GOT3 (cell line): Measurements from ENCODE around the gene UBA7.
"Not testable (repeated sequence)": the region's sequence is repeated elsewhere in the genome, so short reads cannot be mapped to it uniquely, and the experiment has no call there.

Experiments
- DNase-seq: peaks from one replicate; lab custom pipeline; 2025; ENCODE audit warnings: mixed read lengths; lab: John Stamatoyannopoulos, UW

UBA7 gene, protein sequence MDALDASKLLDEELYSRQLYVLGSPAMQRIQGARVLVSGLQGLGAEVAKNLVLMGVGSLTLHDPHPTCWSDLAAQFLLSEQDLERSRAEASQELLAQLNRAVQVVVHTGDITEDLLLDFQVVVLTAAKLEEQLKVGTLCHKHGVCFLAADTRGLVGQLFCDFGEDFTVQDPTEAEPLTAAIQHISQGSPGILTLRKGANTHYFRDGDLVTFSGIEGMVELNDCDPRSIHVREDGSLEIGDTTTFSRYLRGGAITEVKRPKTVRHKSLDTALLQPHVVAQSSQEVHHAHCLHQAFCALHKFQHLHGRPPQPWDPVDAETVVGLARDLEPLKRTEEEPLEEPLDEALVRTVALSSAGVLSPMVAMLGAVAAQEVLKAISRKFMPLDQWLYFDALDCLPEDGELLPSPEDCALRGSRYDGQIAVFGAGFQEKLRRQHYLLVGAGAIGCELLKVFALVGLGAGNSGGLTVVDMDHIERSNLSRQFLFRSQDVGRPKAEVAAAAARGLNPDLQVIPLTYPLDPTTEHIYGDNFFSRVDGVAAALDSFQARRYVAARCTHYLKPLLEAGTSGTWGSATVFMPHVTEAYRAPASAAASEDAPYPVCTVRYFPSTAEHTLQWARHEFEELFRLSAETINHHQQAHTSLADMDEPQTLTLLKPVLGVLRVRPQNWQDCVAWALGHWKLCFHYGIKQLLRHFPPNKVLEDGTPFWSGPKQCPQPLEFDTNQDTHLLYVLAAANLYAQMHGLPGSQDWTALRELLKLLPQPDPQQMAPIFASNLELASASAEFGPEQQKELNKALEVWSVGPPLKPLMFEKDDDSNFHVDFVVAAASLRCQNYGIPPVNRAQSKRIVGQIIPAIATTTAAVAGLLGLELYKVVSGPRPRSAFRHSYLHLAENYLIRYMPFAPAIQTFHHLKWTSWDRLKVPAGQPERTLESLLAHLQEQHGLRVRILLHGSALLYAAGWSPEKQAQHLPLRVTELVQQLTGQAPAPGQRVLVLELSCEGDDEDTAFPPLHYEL

DNA sequence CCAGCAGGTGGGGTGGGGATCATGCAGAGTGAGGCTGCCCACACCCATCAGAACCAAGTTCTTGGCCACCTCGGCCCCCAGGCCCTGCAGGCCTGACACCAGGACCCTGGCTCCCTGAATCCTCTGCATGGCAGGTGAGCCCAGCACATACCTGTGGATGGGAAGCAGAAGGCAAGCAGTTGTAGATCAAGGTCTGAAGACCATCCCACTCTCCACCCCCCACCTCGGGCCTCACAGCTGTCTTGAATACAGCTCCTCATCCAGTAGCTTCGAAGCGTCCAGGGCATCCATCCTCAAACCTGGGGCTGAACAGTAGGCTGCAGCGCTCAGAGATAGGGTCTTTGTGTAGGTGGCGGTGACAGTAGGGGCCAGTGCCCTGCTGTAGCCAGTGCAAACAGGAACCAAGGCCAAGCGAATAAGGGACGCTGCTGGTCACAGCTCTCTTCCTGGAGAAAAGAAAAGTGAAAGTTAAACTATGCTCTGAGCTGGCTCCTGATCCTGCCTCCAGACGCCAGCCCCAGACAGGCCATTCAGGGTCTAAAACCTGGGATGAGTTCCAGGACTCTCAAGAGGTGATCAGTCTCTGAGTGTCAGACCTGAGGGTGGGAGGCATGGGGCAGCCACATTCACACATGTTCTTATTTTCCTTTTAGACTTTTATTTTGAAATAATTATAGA is at the start of gene UBA7:
UBA7 (minus strand) TSS at position 457 of the 678 bp plus-strand sequence; CDS start at position 291, 166 bp downstream.
- no peak for DNase-seq

DNA sequence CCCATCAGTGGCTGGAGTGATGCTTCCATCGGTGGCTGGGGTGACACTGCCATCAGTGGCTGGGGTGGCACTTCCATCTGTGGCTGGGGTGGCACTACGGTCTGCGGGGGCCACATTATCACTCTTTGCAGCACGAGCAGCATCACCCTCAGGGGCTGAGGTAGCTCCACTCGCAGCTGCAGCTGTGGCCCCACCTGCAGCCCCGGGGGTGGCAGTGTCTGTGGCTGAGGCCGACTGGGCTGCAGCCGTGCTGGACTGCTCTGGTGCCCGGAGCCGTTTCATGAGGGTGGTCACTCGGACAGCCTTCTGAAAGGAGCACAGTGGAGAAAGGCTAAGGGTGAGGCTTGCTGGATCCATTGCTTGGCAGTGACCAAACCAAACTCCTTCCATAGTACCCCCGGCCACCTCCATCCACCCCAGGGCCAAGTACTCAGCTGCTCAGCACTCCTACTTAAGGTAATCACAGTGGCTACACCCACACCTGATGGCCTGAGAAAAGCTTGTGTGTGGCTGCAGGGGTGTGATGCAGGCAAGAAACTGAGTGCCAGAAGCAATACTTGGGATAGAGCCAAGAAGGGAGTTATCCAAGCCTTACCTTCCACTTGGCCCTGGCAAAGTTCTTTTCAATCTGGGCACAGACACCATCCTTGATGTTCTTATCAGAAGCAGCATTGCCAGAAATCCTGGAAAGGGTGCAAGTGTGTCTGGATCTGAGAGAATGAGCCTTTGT is 46.0 kb upstream of the UBA7 start:
- no peak for DNase-seq

DNA sequence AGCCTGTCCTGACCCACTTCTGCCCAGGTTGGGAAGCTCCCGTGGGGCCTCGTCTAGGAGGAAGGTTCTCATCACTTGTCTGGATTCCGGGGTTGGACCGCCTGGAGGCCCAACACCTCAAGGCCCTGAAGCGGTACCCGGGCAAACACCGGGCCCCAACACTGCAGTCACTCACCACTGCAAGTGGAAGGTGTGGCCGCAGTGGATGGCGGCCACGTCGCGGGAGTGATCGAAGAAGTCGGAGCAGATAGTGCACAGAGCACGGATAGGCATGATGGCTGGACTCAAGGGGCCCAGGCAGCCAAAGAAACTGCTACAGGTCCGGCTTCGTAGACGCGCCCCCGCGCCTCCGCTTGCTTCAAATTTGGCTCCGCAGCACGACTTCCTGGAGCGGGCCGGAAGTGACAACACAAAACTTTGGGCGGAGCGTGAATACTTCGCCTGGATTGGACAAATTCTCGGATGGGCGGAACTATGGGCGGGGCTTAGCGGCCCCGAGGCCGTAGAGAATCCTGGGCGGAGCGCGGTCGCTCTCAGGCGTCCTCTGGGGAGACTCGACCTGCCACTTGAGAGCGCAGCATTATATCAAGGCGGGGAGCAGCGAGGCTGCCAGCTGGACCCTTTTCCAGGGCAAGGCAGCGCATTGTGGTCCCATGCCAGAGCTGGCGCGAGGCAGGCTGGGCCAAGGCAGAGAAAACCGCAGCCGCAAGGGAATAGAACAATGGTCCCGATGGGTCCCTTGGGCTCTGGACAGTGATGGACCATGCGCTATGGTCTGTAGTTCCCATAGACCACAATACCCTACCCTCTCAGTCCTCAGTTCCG is 42.6 kb upstream of the UBA7 start, which contains the start of gene TRAIP:
TRAIP (minus strand) TSS at position 384 of the 825 bp plus-strand sequence; CDS start at position 273, 111 bp downstream.
- DNase-seq, result peak; percentile 71

DNA sequence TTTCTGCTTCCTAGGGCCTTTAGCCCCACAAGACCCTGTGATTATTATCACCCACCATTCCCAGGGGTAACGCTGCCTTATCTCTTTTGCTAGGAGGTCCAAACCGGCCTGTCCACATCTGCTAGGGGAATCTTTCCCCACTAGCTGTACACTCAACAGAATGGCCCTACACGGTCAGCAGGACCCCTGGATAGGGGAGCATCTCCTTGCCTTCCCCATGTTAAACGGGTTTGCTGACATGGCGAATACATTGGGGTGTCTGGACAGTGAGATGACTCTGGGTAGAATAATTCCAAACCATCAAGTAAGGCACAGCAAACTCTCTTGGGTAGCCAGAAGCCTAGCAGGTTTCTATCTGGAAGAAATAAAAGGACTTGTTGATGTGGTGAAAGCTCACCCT is 41.9 kb upstream of the UBA7 start:
- DNase-seq, result no peak

DNA sequence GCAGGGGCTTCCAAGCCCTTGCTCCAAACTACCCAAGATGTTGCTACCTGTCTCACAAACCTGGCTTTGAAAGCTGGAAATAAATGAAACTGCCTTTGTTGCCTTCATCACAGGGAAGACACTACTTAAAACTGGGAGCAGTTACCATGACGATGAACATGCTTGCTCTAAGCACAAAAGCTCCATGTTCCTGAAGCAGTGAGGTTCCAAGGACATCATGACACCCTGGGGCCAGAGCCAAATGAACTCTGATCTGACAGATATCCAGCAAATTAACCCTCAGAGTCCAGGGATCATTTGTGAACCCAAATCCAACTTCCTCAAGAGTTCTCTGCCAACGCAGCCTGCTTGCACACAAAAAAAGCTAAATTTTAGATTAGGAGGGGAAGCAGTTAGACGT is 31.9 kb upstream of the UBA7 start:
- no peak for DNase-seq

DNA sequence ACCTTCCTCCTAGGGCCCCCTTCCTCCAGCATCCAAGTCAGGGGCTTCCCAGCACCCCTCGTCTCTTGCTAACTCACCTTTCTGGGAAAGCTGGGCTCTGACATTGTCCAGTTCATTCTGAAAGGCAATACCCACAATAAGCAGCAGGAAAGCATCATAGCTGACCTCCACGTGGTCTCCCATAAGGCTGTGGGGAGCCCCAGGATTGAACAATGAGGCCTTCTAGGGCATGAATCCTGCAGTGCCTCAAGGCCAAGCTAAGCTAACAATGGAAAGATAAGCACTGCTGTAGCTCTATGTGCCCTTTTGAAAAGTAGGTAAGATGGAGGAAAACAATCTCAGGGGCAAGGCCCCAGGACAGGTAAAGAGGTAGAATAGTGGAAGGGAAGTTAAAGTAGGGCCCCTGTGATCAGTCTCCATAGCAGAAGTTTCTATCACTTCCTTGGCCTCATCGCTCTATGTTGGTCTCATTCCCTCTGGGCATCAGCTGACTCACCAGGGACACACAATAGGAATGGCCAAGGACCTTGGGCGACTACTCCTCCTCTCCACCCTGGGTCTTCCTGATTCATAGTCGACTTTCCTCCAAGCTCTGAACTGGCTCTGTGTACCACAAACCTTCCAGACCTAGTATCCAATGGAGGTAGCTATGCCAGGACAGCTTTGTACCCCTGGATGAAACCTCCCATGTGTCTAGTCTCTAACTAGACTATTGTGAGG is 30.9 kb upstream of the UBA7 start:
- DNase-seq, result no peak

DNA sequence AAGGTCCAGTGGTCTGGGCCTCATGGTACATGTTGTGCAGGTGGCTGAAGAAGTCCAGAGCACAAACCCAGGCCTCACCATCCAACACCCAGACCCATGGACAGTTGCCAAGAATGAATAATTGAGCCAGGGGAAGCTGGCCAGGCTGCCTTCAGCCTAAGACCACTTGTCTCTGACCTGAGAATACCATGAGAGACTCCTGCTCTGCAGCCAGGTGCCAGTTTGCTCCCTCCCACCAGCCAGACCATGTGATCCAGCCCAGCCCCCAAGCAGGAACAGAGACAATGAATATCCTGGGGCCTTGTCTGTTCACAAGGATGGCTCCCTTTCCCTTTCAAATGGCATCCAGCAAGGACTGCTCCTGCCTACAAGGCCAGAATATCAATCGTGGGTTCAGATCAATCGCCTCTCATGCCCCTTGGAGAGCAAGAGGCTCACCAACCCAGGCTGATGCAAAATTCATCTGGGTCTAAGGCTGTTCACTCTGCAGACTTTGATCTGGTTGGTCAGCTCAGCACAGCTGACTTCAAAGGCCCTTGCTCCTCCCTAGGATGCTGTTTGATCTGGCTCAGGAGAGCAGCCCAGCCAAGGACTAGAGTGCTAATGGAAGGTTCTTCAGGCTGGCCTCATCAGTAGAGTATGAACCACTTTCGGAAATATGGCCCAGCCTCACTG is 29.2 kb upstream of the UBA7 start:
- DNase-seq, result no peak

DNA sequence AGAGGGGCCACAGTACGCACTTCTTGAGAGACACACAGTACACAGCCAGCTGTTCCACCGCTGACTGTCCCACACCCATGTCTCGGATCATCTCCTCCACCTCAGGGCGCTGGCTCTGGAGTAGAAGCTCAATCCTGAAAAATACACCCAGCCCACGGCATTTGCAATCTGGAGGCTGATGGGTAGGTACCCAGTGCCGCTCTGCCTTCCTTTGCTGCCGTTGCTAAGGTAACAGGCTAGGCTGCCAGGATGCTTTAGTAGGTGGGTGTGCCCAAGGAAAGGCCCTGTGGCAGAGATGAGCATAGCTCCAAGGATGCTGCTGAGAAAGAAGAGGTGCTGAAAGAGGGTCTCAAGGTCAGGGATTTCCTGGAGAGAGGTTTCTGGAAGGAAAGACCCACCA is 28.1 kb upstream of the UBA7 start:
- DNase-seq, result no peak

DNA sequence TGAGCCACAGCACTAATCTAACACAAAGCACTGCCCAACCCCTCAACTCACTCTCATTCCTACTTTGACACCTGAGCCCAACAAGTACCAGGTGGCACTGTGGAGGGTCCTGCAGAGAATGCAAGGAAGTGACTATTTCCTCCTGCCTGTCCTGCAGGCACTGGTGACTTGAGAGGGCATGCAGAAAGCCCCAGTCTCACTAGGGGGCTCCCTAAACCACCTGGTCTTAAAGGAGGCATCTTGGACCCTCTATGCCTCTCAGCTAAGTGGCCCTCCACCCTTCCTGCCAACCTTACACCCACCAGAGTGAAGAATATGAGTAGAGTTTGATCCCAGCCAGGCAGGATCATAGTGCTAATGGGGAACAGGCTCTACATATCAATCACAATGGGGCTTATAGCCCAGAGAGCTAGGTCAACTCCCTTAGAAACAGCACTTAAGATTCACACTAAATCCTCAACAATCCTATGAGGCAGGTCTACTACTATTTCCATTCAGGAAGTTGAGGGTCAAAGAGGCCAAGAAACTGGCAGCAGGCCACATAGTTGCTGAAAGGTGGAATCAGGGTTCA is 27.5 kb upstream of the UBA7 start:
- DNase-seq, result no peak

DNA sequence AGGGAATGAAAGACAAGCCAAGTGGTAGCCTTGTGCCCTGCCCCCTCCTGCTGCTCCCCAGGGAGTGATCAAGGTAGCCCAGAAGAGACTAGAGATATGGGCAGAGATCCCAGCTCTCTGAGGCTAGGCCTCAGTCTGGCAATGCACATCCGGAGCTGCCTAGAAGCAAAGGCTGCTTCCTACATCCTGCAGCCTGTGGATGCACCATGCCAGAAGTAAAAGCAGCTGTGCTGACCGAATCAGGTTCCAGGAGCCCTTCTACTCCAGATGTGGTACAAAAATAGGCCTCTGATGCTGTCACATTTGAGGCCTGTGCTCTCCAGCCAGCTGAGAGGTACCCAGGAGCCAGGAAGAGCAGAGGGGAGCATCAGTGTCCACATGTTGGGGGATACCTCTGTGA is 26.6 kb upstream of the UBA7 start:
- DNase-seq, result no peak

DNA sequence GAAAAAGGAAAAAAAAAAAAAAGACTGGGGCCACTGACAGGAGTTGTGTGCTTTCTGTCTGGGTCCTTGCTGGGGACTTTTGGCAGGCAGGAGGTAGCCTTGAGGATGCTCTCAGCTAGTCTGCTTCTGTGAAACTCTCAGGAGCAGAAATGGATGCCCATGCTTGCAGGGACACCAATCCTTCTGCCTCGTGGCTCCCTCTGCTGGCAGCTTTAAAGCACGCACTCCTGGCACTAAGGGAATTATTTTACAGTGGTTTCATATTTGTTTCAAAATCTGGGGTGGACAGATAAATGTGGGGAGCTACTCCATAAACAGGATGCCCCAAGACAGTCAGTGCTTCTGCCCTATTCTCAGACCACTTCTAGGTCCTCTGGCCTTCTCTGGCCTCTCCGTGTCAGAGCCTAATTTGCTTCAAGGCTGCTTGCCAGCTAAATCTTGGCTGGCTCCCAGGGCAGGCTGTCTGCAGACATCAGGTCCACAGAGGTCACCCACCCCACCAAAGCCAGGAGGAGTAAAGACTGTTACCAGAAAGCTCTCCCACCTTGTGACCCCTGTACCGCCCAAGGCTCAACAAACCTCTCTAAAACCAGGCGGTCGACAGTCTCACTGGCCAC is 25.5 kb upstream of the UBA7 start:
- DNase-seq, result peak; percentile 14

DNA sequence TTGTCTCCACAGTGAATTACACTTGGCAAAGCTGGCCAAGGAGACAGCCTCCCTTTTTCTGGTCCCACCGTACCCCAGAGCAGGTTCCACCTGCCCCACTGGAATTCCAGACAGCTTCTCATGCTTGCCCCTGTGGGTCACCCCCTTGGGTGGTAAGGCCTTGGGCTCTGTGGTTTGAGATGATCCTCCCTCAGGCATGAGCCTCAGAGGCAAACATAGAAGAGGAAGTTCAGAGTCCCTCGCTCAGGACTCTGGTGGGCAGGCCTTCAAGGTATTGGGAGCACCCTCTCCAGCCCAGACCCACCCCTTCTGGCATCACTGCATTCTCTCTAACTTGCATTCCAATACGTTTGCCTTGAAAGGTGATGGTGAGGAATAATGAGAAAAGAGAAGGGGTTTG is 17.6 kb upstream of the UBA7 start:
- DNase-seq, result no peak

DNA sequence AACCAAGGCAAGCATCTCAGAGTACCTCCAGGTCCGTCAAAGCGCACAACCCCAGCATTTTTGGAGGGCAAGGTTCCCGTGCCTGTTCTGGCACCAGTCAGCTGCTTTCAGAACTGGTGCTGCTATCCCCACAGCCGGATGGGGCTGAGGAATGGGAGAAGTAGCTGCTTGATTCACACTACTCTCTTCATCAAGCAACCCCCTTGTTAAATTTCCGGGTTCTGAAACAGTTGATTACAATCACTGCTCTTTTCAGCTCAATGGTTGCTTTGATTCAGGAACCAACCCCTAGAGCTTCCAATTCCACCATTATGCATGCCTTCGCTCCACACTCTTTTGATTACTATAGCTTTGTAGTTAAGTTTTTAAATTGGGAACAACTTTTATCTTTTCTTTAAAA is 12.3 kb upstream of the UBA7 start:
- DNase-seq, result no peak

DNA sequence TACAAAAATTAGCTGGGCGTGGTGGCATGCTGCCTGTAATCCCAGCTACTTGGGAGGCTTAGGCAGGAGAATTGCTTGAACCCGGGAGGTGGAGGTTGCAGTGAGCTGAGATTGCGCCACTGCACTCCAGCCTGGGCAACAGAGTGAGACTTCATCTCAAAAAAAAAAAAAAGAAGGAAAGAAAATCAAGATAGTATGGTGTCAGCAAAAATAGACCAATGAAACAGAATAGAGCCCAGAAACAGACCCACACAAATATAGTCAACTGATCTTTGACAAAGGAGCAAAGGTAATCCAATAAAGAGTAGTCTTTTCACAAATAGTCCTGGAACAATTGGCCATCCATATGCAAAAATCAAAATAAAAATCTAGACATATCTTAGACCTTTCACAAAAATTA is 9.4 kb upstream of the UBA7 start:
- not testable (repeated sequence) for DNase-seq

DNA sequence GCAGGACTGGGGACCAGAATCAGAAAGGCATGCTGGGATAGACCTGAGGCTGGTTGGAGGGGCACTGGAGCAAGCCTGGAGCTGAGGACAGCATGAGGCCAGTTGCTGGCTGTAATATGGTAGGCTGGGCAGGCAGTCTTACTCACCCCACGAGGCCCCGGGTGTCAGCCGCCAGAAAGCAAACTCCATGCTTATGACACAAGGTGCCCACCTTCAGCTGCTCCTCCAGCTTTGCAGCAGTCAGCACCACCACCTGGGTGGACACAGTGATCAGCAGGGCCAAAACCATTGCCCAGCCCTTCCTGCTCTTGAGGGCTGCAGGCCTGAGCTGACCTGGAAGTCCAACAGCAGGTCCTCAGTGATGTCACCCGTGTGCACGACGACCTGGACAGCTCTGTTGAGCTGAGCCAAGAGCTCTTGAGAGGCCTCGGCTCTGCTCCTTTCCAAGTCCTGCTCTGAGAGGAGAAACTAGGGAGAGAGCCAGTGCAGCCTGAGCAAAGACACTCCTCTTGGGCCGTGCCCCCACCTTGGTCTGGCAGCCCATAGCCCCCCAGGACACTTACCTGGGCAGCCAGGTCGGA is 747 bp downstream of the UBA7 start:
- DNase-seq, result no peak

DNA sequence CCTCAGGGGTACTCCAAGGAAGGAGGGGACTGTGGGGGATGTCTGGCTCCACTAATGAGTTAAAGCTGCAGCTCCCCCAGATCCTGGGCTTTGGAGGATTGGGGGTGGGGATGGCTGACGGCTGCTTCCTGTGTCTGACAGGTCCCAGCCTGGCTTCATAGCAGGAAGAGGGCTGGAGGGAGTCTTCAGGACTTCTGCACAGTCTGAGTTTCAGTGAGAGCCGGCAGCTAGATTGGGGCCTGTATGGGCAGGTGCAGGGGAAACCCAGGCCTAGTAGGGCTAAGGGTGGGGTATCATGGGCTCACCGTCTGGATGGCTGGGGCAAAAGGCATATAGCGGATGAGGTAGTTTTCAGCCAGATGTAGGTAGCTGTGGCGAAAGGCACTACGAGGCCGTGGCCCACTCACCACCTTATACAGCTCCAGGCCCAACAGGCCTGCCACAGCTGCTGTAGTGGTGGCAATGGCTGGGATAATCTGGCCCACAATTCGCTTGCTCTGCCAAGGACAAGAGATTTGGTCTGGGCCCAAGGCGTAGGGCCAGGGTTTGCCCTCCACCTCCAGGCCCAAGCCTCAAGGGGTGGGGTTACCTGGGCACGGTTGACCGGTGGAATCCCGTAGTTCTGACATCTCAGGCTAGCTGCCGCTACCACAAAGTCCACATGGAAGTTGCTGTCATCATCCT is 6.2 kb downstream of the UBA7 start:
- DNase-seq, result no peak

DNA sequence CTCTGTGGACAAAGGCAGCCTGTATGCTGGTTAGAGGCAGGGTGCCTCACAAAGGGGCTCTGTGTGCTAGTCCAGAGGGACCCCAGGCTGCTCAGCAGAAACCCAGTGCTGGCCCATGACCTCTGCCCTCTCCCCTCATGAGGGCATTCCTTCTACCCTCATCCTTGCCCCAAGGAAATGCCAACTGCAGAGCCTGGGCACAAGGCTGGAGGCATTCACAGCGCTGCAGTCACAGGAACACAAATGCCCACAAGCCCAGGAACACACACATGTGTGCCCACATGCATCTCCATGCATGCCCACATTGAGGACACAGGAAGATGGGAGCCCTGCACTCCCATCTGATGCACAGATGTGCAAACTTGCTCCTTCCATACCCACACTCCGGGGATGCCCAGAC is 6.9 kb downstream of the UBA7 start:
- DNase-seq, result no peak
